HG02973 (cell line): ENCODE results near the gene PPP1R27.
"Not testable (repeated sequence)": the region's sequence is repeated elsewhere in the genome, so short reads cannot be mapped to it uniquely, and the experiment has no call there.

Source experiments
- ATAC-seq: cut with Tn5 transposase; IDR thresholded peaks from one replicate; pipeline ENCODE4 v1.9.1; 2021; ENCODE audit warnings: moderate library complexity; ENCODE audit not compliant: unreplicated experiment

Gene PPP1R27

DNA sequence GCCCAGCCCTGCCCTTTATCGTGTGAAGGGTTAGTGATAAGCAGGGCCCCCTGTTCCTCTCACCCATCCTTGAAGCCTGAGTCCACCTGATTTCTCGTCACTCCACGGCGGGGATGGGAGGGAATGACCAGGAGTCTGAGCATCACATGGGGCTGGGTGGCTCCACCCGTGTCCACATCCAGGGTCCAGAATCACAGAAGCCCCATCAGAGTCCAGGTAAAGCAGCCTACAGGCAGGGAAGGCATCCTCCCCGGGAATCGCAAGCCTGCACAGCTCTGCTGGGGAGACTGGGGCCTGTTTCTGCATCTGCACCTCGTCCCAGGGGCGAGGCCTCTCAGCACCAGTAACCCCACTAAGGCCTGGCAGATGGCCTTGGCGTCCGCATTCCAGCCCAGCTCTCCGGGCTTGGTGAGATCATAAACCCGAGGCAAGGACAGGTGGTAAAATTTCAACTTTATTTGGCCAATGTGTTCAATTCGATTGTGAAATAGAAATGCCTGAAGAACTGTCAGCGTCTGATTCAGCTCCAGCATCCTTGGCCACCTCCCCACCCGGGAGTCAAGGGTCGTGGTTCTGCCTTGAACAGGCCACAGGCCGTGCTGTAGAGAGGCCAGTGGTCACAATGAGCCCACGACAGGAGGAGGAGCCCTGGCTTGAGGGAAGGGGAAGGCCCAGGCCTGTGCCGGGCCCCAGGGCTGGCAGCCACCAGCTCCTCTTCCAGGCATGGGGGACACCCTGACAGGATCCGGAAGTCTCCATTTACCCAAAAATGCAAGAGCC lies 8.1 kb upstream of the PPP1R27 start:
- ATAC-seq: no peak

GRCh38 chr17:81842378-81842724 lies 7.5 kb upstream of the PPP1R27 start:
- ATAC-seq: no peak

DNA sequence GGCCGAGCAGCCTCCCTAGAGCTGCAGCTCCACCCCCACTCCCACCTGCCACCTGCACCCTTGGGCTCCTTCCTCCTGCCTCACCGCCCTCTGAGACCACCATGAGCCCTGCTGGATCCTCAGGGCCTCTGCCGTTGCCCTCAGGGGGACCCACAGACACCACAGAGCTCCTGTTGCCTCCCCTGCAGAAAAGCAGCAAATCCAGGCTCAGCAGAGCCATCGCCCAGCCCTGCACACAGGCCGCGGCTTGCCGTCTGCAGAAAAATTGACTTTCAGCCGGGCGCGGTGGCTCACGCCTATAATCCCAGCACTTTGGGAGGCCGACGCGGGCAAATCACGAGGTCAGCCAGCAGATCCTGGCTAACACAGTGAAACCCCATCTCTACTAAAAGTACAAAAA lies 7.0 kb upstream of the PPP1R27 start:
- ATAC-seq: no peak

DNA sequence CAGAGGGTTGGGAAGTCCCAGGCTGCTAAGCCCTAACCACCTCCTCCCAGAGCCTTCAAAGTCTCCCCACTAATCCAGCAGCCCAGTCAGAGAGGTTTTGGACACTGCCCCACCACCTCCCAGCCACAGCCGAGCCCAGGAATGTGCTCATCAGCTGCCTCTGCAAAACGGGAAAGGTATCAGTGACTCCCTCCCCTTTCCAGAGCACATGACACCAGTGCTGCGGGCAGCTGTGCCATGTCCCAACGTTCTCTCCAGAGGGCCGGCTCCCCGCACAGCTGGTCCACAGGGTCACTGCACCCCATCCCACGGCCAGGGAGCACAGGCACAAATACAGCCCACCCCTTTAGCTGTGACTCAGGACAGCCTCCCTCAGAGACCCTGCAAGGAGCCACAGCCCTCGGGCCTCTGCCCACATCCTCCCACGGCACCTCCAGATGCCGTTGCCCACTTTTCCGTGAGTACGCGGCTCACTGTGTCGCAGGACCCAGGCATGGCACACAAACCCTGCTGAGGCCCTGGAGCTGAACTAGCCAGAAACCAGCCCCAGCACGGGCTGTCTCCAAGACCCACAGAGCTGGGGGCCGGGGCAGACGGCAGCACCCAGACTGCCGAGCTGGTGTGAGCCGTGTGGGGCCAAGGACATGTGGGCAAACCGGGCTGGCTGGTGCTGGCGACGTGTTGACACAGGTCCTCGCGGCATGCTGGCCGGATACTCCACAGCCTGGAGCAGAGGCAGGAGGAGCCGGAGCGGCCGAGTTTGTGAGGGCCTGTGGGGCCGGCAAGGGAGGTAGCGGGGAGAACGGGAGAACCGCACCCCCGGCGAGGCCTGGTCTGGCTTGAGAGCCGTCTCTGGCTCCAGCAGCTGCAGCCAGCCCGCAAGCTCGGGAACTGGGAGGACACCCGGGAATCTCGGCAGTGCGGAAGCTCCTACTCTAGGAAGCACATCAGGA lies 6.3 kb upstream of the PPP1R27 start:
- ATAC-seq: no peak

DNA sequence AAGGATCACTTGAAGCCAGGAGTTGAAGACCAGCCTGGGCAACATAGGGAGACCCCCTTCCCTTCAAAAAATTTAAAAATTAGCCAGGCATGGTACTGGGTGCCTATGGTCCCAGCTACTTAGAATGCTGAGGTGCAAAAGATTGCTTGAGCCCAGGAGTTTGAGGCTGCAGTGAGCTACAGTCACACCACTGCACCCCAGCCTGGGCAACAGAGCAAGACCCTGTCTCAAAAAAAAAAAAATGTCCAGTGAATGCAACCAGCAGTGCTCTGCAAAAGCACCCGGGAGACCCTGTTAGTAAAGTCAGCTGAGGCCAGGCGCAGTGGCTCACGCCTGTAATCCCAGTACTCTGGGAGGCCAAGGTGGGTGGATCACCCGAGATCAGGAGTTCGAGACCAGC lies 5.2 kb upstream of the PPP1R27 start:
- ATAC-seq: not testable (repeated sequence)

DNA sequence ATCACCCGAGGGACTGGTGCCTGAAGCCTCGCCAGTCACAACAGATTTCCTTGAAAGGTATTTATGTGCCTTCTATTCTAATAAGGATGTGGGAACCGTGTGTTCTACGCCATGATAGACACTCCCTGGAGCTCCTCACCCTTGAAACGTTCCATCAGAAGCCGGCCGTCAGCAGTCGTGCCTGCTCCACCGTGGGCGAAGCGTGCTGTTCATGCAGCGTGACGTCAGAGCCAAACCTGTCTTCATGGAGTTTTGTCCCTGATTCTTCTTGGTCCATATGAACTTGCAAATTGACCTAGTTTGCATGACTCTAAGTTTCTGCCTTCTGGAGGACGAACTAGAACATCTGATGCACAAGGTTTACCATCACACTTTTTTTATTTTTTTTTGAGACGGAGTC lies 4.5 kb upstream of the PPP1R27 start:
- ATAC-seq: no peak

GRCh38 chr17:81838753-81839255 lies 4.0 kb upstream of the PPP1R27 start:
- no peak for ATAC-seq

DNA sequence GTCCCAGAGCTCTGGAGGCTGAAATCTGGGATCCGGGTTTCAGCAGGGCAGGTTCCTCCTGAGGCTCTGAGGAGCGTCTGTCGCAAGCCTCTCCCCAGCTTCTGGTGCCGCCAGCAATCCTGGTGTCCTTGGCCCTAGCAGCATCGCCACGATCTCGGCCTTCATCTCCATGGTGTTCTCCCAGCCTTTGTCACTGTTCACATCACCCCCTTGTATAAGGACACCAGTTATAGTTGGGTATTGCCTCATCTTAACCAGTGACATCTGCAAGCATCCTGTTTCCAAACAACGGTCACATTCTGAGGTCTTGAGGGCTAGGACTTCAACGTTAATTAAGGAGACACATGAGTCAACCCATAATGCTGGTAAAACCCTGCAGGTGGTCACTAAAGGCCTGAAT lies 2.8 kb upstream of the PPP1R27 start:
- no peak for ATAC-seq

DNA sequence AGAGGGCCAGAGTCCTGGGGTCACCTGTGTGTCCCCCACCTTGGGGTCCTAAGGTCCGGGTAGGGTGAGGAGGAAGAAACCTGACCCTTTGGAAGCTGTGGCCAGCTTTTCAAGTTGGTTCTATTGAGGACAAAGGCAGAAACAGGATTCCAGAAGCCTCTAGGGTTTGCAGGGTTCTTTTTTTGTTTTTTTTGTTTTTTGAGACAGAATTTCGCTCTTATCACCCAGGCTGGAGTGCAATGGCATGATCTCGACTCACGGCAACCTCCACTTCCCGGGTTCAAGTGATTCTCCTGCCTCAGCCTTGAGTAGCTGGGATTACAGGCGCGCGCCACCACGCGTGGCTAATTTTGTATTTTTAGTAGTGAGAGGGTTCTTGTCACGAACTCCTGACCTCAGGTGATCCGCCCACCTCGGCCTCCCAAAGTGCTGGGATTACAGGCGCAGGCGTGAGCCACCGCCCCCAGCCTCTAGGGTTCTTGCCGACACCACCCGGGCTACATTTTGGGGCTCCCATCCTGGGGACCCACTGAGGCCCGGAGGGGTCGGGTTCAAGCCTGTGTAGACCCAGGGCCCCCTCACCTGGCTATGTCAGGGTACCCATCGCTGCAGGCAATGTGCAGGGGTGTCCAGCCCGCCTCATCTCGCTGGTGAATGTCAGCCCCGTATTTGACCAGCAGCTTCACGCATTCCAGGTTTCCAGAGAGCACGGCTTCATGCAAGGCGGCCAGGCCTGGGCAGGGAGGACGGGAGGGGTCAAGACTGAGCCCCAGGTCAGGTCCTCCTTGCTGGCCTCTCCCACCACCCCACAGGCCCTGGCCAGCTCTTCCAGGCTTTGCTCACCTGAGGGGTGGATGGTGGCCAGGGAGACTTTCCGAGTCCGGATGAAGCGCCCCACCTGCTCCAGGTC lies 674 bp downstream of the PPP1R27 start:
- no peak for ATAC-seq

GRCh38 chr17:81833160-81833920 lies 1.5 kb downstream of the PPP1R27 start, which contains the start of gene MCRIP1:
MCRIP1 (minus strand) TSS chr17:81833291; CDS start chr17:81824506, 8,785 bp downstream.
- peak; percentile 59 for ATAC-seq

GRCh38 chr17:81832608-81833159 lies 2.2 kb downstream of the PPP1R27 start:
- peak; percentile 53 for ATAC-seq

DNA sequence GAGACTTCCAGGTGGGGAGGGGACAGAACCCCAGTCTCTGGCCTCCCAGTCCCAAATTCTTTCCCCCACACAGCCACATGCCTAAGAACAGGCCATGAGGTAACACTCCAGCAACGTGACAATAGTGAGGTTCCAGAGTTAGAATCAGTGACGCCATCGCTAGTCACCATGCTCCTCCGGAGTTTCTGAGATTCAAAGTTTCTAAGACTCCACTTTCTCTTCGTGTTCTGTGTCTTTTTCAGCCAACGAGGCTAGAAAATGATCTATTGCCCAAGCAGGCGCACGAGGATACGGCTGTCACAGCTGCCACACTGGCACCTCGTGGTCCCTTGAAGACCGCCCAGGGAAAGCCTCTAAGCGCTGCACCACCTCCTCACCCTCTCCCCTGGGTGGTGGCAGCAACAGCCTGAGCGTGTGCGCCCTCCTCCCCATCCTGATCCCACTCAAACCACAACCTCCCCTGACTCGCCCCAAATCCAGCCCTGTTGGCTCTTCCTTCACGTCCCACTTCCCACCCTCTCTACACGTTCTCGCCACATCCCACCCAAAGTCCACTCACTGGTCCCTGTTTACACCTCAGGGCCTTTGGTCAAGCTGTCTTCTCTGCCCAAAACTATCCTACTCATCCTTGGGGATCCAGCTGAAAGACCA lies 2.8 kb downstream of the PPP1R27 start:
- ATAC-seq: peak; percentile 12

DNA sequence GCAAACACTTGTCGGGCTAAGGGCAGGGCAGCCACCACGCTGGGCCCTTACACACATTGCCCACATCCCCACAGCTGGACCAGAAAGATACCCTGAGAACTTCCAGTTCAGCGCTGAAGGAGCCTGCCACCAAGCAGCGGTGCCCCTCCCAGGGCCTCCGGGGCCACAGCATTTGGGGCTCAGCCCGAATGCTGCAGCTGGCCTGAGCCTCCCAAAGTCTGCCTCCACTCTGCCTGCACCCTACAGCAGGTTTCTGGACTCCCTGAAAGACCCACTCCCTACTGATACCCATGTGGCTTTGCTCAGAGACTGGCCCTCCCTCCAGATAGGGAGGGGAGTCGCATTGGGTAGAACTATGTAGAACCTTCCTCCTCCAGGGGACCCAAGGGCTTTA lies 3.3 kb downstream of the PPP1R27 start:
- ATAC-seq: no peak

DNA sequence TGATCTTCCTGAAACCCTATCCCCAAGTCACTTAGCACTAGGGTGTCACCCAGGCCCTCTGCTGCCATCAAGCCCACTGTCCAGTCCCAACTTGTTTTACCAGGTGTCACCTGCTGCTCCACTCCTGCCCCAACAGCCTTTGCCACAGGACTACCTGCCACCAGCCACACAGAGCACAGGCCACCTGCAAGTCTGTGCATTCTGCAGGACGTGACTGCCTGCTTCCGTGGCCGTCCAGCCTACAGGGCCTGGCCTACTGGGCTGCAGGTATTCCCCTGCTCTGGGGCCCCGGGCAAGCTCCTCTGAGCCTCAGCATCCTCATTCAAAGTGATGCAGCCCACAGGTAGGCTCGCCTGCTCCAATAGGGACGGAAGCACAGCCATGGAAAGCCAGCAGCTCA lies 5.0 kb downstream of the PPP1R27 start:
- ATAC-seq: no peak

DNA sequence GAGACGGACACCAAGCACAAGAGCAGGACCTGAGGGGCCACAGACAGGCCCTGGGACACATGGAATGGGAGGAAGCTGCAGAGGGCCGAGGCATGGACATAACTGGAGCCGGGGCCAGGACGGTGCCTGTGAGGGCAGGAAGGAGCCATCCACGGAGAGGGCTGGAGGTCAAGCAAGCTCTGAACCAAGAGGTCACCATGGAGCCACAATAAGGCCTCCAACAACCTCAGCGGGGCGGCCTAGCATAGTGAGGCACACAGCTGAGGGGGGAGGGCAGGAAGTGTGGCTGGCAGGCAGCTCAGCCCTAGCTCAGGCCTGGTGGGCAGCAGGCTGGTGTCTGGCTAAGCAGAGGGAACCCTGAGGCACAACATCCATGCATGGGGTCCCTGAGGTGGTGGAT lies 6.2 kb downstream of the PPP1R27 start:
- no peak for ATAC-seq

GRCh38 chr17:81825841-81826466 lies 8.9 kb downstream of the PPP1R27 start:
- no peak for ATAC-seq

GRCh38 chr17:81824595-81824994 lies 10.3 kb downstream of the PPP1R27 start:
- no peak for ATAC-seq

- no peak for ATAC-seq
Observed at GRCh38 chr17:81823820-81824550, 10.9 kb downstream of the PPP1R27 start.
